OCI-LY3 (cell line): Measurements from ENCODE around the gene HAGHL.

Experiments
- H2AFZ ChIP-seq: fragments of 200-600, 300-600 bp; shearing (Covaris generic); 2 replicates; pipeline ENCODE4 v1.6.0; 2014; ENCODE audit warnings: antibody characterized with exemption, low read depth, low read length
- H3K27ac ChIP-seq: fragments of 200-600, 300-600 bp; sonication (generic); 2 replicates; pipeline ENCODE4 v1.5.1; 2014; ENCODE audit warnings: mild to moderate bottlenecking, low read length, moderate library complexity, mixed read lengths
- H3K27me3 ChIP-seq: fragments of 200-600, 300-600 bp; sonication (generic); 2 replicates; pipeline ENCODE4 v1.6.1; 2014; ENCODE audit warnings: low read depth, low read length, mixed read lengths
- H3K36me3 ChIP-seq: fragments of 200-600, 300-600 bp; sonication (generic); replicated peaks from 2 replicates; pipeline ENCODE3; 2014; ENCODE audit warnings: low read depth, low read length, mixed read lengths
- H3K4me1 ChIP-seq: fragments of 300-600, 200-600 bp; sonication (generic); 2 replicates; pipeline ENCODE4 v1.6.1; 2014; ENCODE audit warnings: low read length, mixed read lengths
- H3K4me2 ChIP-seq: fragments of 200-600, 300-600 bp; sonication (generic); 2 replicates; pipeline ENCODE4 v1.6.1; 2014; ENCODE audit warnings: low read length, mixed read lengths
- H3K4me3 ChIP-seq: fragments of 300-600, 200-600 bp; sonication (generic); 2 replicates; pipeline ENCODE4 v1.5.1; 2014; ENCODE audit warnings: antibody characterized with exemption, mild to moderate bottlenecking, low read length, moderate library complexity
- H3K79me2 ChIP-seq: fragments of 300-600, 200-600 bp; shearing (Covaris generic); 2 replicates; pipeline ENCODE4 v1.6.1; 2014; ENCODE audit warnings: mild to moderate bottlenecking, low read length, mixed read lengths
- H3K9ac ChIP-seq: fragments of 300-600, 200-600 bp; shearing (Covaris generic); 2 replicates; pipeline ENCODE4 v1.6.0; 2014; ENCODE audit warnings: mild to moderate bottlenecking, low read length, moderate library complexity
- H3K9me3 ChIP-seq: fragments of 200-600, 300-600 bp; shearing (Covaris generic); 2 replicates; pipeline ENCODE4 v1.6.1; 2014; ENCODE audit warnings: low read length, mixed read lengths; ENCODE audit not compliant: insufficient read depth
- H4K20me1 ChIP-seq: fragments of 200-600, 300-600 bp; sonication (generic); 2 replicates; pipeline ENCODE4 v1.6.1; 2016; ENCODE audit warnings: low read length, mixed read lengths; ENCODE audit not compliant: insufficient read depth
- CTCF ChIP-seq: fragments of 200-600, 300-600 bp; sonication (generic); IDR thresholded peaks from 2 replicates; pipeline ENCODE4 v1.5.1; 2014; ENCODE audit warnings: antibody characterized with exemption, low read length, low read depth
- EZH2phosphoT487 ChIP-seq: fragments of 200-600 bp; shearing (Covaris generic); IDR thresholded peaks from 2 replicates; pipeline ENCODE4 v1.6.1; 2018; ENCODE audit warnings: antibody characterized with exemption, mixed run types, low read depth

Gene HAGHL

GRCh38 chr16:704552-705380 is 22.1 kb upstream of the HAGHL start:
- no peak overlapping the region for H3K4me2 ChIP-seq
- no peaks in the 10 kb centered on the region for H4K20me1 ChIP-seq
- H3K9me3 ChIP-seq = no peaks in the 10 kb centered on the region
- no peaks in the 10 kb centered on the region for H3K79me2 ChIP-seq
- H3K36me3 ChIP-seq = no peaks in the 10 kb centered on the region
- no peaks in the 10 kb centered on the region for H3K4me1 ChIP-seq
- no peak overlapping the region for H2AFZ ChIP-seq
- no peak overlapping the region for H3K4me3 ChIP-seq
- TF ChIP-seq CTCF (no peak), EZH2phosphoT487 (no peak)
- H3K27me3 ChIP-seq = peaks cover 5% of the 10 kb centered on the region; the same call in 1 of the 2 replicates
- H3K27ac ChIP-seq = no peak overlapping the region
- H3K9ac ChIP-seq = no peak overlapping the region

- Histone ChIP-seq H3K9ac (no peak within 1 kb of the TSS), H3K27me3 (peaks cover 13% of the 10 kb centered on the region), H3K4me1 (no peaks in the 10 kb centered on the region), H2AFZ (no peak within 1 kb of the TSS), H3K4me3 (no peak within 1 kb of the TSS), H3K36me3 (no peaks in the 10 kb centered on the region), H3K27ac (no peak within 1 kb of the TSS), H3K9me3 (no peaks in the 10 kb centered on the region), H4K20me1 (no peaks in the 10 kb centered on the region), H3K79me2 (no peaks in the 10 kb centered on the region), H3K4me2 (no peak within 1 kb of the TSS)
- no peak for TF ChIP-seq CTCF
- no peak for TF ChIP-seq EZH2phosphoT487
Measured at GRCh38 chr16:705431-706188, 21.3 kb upstream of the HAGHL start, which contains the start of gene FBXL16. Gene FBXL16 (minus strand): TSS chr16:705801. CDS start chr16:697405, 8,396 bp downstream.

DNA sequence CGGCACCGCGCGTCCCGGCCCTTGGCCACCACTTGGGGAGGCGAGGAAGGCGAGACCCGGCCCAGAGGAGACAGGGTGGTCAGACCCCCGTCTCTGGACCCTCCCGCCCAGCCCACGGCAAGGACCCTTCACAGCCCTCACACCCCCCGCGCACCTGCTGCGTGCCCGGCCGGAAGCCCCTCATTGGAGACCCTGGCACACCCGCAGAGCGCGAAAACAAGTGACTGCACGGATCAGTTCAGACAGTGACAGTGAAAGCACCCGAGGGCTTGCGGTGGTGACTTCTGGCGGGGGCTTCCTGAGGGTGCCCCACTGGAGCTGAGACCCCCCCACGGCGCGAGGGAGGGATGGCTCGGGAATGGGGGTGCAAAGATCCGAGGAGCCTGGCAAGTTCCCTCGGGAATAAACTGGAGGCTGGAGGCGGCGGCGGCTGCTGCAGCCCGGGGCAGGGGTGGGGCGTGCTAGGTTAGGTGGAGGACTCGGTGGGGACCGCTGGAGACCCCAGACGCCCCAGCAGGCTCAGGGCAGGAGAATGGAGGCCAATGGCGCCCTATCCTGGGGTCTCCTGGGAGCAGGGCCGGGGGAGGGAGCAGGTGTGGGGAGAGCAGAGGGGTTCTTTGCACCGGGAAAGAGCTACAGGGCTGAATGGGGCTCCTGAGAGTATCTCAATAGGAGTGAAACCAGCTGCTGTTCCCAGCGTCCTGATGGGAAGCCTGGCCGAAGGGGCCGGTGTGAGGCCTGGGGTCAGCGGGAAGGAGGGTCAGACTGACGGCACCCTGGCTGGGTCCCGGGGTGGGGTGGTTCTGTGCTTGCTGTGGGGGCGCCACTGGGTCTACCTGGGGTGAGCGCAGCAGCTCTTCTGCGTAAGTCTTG is 20.5 kb upstream of the HAGHL start:
- Histone ChIP-seq H3K36me3 (no peaks in the 10 kb centered on the region), H3K4me2 (no peak overlapping the region), H3K4me3 (no peak overlapping the region), H3K9me3 (no peaks in the 10 kb centered on the region), H2AFZ (no peak overlapping the region), H3K27ac (no peak overlapping the region), H3K27me3 (peaks cover 18% of the 10 kb centered on the region), H3K79me2 (no peaks in the 10 kb centered on the region), H3K9ac (no peak overlapping the region), H4K20me1 (no peaks in the 10 kb centered on the region), H3K4me1 (no peaks in the 10 kb centered on the region; the same call in 1 of the 2 replicates)
- no peak for TF ChIP-seq CTCF
- no peak for TF ChIP-seq EZH2phosphoT487
